PFSK-1 (cell line): ENCODE measurements around the gene SPATA25.

Experiments used
- POLR2AphosphoS5 ChIP-seq: IDR thresholded peaks from 2 replicates; pipeline ENCODE4 v1.6.1; 2012; ENCODE audit warnings: low read depth, mild to moderate bottlenecking, control low read depth, low read length, moderate library complexity
- SIN3A ChIP-seq: IDR thresholded peaks from 2 replicates; pipeline ENCODE4 v1.6.1; 2012; ENCODE audit warnings: mild to moderate bottlenecking, low read length, moderate library complexity, borderline replicate concordance; ENCODE audit not compliant: insufficient read depth

DNA sequence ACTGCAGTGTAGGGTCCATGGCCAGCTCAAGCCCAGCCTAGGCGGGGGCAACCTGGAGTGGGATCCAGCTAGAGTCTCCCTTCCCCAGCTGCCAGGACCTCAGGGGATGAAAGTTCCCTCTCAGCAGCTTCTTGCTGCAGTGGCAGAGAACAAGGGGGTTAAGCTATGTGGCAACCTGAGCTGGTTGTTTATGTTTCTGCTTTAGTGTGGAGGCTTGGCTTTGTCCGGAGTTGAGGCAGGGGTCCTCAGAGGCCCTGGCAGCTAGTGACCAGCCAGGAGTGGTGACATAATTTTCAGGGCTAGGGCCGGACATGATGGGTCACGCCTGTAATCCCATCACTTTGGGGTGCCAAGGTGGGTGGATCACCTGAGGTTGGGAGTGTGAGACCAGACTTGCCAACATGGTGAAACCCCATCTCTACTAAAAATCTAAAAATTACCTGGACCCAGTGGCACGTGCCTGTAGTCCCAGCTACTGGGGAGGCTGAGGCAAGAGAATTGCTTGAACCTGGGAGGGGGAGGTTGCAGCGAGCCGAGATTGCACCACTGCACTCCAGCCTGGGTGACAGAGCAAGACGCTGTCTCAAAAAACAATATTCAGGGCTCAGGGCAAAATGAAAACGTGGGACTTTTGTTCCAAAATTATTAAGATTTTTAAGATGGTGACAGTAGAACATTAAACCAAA is 38.5 kb upstream of the SPATA25 start:
- no peak for TF ChIP-seq SIN3A
- TF ChIP-seq POLR2AphosphoS5 = no peak
